GM21447 (cell line): ENCODE measurements around the gene CDYL2.
"Not testable (repeated sequence)": the region's sequence is repeated elsewhere in the genome, so short reads cannot be mapped to it uniquely, and the experiment has no call there.

Experiments
- ATAC-seq: cut with Tn5 transposase; IDR thresholded peaks from one replicate; pipeline ENCODE4 v1.9.1; 2021; ENCODE audit not compliant: unreplicated experiment

The CDYL2 gene, protein sequence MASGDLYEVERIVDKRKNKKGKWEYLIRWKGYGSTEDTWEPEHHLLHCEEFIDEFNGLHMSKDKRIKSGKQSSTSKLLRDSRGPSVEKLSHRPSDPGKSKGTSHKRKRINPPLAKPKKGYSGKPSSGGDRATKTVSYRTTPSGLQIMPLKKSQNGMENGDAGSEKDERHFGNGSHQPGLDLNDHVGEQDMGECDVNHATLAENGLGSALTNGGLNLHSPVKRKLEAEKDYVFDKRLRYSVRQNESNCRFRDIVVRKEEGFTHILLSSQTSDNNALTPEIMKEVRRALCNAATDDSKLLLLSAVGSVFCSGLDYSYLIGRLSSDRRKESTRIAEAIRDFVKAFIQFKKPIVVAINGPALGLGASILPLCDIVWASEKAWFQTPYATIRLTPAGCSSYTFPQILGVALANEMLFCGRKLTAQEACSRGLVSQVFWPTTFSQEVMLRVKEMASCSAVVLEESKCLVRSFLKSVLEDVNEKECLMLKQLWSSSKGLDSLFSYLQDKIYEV

DNA sequence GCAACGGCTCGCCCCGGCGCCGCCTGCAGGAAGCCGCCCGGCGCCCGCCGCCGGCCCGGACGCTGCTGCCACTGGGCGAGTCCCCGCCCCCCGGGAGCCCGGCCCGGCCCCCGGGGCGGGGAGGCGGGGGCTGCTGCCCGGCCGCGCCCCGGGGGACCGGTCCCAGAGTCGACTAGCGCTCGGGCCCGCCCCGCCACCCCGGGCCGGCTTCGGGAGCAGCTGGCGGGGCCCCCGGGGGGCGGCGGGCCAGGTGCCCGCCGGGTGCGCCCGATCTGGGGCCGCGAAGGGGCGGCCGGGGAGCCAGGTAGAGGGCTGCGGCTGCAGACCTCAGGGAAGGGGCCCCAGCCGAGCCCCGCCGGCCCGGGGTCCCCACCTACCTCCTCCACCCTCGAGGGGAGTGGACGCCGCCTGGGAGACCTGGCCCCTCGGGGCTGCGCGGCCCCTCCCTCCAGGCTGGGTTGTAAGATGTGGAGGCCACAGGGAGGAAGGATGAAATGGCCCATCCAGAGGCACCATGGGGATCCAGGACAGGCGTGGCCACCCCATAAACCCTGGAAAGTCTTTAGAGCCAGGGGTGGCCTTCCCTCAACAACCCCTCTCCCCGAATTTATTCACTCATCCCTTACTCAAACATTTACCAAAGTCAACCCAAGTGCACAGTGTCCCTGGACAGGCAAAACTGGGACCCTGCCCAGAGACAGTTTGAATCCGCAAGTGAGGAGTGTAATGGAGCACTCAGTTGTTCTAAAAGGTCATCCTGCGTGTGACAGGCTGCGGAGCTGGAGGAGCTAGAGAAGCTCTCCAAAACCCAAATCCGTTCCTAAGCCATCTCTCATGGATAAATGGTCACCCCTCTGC lies at the start of gene CDYL2:
CDYL2 (minus strand) TSS at position 73 of the 858 bp plus-strand sequence. CDS start 425 bp downstream, outside the sequence.
- no peak for ATAC-seq

DNA sequence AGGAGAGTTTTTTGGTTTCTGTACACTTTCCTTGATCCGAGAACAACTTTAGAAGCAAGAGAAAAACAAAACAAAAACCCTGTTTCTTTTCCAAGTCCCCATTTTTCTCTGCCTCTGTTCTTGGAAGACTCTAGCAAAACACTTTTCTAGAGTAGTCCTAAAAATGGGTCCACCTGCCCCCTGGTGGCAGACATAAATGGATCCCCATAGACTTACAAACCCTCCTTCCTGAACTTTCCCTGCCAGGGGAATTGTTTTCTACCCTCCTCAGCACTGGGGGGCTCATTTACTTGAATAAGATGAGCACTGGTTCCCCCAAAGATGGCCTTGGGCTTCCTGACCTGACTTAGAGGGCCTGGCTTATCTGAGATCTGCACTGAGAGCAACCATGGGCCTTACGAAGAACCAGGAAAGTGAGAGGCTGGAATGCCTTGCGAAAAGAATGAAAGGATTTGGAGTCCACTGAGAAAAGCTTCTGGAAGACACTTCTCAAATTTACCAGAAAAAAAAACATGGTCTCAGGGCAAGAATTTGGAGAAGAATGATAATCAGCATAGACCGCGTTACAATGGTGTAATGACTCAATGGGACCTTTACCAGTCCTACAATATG lies 48.0 kb upstream of the CDYL2 start:
- ATAC-seq = no peak

DNA sequence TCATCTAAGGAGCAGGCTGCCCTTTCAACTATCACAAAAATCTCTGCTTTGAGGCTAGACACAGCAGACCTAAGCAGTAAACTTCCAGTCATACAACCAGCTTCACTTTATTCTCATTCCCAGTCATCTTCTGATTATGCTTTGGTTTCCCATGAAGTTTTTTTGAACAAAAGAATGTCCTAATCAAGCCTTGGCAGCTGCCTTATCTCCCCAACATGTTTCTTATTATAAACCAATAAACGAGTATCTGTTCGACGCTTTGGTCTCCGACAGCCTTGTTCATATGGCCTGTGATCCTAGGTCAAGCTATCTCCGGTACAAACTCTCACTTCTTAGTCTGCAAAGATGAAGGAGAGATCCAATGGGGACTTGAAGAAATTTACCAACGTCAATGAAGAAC lies 47.4 kb upstream of the CDYL2 start:
- no peak for ATAC-seq

DNA sequence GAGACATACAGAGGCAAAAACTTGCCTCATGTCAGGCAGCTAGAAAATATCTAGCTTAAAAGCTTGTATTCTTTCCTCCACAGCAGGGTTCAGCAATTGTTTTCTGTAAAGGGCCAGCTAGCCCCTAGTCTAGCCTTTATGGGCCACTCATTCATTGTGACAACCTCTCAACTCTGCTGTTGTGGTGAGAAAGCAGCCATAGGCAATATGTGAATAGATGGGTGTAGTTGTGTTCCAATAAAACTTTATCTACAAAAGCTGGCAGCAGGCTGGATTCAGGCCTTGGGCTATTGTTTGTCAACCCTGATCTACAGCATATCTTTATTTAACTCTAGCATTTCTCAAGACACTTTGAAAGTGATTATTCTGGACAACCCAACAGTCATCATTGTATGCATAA lies 46.4 kb upstream of the CDYL2 start:
- ATAC-seq = no peak

DNA sequence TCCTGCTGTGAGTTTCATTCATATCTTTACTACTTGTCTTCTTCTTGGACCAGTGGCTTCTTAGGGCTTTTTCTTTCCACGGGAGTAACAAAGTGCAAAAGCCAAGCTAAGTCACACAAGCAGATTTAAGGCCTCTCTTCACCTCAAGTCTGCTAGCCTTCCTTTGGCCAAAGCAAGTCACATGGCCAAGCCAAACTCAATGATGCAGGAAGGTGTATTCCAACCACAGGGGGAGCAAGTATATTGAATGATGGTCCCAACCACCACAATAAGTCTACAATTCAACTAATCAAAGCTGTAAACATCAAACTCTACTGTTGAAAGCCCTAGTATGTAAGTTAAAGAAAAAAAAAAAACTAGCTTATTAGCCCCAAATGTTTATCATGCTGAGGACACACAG lies 44.5 kb upstream of the CDYL2 start:
- no peak for ATAC-seq

DNA sequence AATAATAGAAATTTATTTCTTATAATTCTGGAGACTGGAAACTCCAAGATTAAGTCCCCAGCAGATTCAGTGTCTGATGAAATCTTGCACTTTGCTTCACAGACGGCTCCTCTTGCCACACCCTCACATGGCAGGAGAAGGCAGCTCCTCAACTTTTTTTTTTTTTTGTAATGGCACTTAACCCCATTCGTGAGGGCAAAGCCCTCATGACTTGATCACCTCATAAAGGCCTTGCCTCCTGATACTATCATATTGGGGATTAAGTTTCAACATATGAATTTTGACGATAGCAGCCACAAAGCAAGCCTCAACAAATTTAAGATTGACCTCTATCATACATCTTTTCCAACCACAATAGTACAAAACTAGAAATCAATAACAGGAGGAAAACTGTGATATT lies 42.3 kb upstream of the CDYL2 start:
- no peak for ATAC-seq

DNA sequence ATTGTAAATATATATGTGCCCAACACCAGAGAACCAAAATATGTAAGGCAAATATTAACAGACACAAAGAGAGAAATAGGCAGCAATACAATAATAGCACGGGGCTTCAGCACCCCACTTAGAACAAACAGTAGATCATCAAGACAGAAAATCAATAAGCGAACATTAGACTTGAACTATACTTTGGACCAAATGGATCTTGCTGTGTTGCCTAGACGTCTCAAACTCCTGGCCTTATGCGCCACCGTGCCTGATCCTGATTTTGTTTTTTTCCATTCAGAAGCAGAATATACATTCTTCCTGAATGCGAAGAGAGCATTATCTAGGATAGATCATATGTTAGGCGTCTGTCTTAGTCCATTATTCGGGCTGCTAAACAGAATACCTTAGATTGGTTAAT lies 41.9 kb upstream of the CDYL2 start:
- ATAC-seq = no peak

DNA sequence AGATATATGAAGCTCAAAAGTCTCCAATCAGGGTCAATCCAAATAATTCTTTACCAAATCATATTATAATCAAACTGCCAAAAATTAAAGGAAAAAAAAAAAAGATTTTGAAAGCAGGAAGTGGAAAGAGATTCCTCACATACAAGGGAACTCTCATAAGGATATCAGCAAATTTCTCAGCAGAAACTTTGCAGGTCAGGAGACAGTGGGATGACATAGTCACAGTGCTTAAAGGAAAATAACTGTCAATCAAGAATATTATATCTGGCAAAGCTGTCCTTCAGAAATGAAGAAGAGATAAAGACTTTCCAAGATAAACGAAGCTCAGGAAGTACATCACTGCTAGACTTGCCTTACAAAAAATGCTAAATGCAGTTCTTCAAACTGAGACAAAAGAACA lies 40.0 kb upstream of the CDYL2 start:
- no peak for ATAC-seq

DNA sequence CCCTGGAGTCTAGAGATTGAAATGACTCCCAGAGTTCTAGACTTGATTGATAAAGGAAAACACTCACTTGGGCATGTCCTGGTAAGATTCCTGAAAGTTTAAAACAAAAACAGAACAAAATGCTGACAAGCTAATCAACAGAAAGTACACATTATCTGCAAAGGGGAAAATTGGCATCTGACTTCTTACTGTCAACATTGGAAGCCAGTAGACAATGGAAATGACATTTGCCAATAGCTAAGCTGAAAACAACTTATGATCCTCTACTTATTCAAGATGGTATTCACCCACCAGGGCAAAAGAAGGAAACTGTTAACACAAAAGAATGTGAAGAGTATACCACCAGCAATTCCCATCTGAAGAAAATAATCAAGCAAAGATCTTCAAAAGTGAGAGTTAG lies 36.8 kb upstream of the CDYL2 start:
- no peak for ATAC-seq

DNA sequence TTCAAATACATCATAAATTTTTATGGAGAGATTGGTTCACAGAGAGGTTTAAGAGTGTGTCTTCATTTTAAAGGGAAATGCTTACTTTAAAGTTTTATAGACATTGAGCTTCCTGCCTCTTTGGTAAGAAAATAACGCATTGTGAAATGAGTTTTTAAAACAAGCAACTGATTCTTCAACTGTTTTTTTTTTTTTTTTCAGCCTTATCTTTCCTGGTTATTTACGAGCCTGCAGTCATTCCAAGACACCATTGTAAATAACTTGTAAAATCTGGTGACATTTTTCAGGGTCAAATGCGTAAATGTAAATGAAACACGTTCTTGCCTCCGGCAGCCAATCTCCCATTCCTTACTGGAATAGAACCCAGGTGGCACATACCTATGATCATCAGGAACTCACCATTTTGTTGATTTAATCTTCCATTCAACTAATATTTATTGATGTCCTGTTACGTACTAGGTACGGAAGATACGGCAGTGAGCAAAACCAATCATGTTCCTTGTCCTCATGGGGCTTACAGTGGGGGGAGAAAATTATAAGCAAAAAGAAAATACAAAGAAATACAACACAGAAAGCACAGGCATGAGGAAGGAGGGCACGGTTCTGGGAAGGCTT lies 33.2 kb upstream of the CDYL2 start:
- ATAC-seq = no peak

DNA sequence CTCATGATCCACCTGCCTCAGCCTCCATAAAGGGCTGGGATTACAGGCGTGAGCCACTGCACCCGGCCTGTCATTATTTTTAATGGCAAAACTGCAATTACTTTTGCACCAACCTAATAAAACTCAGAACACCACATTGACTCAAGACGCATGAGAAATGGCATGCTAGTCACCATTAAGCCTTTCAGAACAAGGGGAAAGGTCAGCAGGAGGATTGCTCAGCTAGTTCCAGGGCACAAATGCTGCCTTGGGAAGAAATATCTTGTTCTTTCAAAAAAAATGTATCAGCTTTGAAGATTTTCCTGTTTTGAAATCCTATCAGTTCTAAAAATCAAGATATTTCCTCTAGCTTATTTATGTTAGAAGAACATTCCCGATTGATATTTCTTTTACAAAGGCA lies 32.4 kb upstream of the CDYL2 start:
- no peak for ATAC-seq

DNA sequence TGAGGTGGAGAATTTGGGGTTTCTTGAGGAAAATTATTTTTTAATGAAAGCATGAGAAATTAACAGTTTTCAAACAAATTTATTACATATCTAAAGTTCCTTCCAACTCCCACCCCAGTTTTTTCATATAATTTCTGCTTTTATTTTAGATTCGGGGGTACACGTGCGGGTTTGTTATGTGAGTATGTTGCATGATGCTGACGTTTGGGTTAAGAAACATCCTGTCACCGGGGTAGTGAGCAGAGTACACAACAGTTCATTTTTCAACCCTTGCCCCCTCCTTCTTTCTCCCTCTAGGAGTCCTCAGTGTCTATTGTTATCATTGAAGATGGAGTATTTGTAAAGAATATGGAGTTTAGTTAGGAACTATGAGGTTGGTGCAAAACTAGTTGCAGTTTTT lies 31.8 kb upstream of the CDYL2 start:
- ATAC-seq = no peak

DNA sequence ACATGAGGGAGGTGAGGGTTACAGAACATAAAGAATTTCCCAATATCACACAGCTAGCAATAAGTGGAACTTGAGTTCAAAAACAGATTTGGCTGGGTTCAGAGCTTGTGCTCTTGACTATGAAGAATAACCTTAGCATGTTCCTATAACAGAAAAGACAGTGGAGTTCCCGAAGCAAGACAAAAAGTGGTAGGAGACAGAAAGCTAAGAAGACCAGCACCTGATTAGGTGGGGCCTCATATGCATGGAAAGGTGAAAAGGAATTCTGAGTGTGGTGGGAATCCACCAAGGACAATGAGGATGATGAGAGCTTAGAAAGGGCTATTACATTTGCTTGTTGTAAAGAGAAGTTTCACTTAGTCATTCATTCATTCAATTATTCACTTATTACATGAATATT lies 26.6 kb upstream of the CDYL2 start:
- ATAC-seq = no peak

DNA sequence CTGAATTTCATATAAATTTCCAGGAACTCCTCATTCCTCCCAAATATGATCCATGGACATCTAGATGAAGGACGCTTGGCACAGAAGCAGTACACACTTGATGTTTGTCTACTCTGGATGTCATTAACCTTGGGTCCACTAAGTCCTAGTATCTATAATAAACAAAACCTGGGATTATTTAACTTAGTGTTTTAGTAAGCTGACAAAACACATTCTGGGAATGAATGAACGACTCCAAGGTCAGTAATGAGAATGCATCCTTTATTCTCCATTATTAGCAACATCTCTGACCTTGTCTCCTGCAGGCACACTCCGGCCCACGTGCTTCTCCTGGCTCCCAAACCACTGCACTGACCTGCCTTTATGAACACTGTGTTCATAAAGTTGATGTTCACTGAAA lies 24.1 kb upstream of the CDYL2 start:
- no peak for ATAC-seq

DNA sequence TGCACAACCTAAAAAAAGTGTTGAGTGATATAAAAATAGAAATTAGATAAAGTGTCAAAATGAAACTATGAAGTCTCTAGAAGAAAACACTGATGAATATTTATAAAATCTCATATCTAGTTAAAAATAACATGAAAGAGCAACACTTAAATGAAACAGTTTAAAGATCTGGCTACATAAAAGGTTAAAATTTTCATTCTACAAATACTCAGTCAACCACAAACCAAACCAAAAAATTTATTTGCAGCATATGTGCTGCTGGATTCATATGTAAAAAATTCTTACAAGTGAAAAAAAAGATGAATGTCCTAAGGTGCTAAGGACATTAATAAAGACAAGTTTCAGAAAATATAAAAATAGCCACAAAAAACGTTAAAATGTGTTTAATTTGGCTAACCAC lies 22.6 kb upstream of the CDYL2 start:
- no peak for ATAC-seq

DNA sequence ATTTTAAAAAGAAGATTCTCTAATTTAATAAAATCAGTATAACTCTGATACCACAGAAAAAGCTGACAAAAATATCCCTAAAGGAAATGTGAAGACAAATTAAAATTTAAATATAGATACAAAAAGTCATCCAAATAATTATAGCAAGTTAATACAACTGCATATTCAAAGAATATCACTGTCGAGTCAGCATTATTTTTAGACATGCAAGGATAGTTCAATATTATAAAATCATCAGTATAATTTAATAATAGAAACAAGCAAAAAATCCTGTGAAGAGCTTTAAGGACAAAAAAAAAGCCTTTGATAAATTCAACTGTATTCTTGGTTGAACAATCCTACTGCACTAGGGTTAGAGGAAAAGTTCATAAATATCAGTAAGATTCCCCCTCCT lies 21.0 kb upstream of the CDYL2 start:
- ATAC-seq = no peak

DNA sequence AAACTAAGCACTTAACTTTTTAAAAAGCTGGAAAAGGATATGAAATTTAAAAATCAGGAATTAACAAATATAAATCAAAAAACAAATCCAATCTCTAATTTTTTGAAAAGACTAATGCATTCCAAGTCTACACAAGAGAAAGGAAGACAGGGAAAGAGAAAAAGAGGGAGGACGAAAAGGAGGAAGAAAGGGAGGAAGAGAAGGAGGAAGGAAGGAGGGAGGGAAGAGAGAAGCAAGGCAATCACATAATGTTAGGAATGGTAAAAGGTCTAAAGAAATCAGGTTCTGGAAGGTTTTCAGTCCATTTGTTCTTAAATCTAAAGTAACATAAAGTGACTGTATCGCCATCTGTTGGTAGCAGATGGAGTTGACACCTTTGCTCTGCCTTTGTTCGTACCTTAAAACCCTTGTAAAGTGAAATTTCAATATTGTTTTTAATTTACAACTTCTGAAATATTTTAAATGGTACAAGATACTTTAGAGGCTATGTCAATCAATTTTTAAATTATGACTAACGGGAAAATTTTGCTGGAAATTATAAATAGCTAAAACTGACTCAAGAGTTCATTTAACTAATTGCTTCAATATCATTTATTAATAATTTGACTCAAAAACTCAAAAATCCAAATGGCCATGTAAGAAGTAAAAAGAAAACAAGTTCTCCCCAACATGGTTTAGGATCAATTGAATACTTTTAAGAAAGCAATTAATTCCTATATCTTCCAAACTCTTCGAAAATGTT lies 20.4 kb upstream of the CDYL2 start:
- ATAC-seq = no peak

DNA sequence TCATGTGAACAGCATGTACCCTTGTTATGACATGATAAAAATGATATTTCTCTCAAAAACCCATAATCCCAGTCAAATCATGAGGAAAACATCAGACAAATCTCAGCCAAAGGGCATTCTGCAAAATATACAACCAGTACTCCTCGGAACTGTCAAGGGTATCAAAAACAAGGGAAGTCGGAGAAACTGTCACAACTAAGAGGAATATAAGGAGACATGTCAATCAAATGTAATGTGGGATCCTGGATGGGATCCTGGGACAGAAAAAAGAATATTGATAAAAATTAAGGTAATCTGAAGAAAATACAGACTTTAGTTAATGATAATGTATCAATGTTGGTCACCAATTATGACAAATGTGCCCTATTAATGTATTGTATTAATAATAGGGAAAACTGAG lies 15.6 kb upstream of the CDYL2 start:
- no peak for ATAC-seq

DNA sequence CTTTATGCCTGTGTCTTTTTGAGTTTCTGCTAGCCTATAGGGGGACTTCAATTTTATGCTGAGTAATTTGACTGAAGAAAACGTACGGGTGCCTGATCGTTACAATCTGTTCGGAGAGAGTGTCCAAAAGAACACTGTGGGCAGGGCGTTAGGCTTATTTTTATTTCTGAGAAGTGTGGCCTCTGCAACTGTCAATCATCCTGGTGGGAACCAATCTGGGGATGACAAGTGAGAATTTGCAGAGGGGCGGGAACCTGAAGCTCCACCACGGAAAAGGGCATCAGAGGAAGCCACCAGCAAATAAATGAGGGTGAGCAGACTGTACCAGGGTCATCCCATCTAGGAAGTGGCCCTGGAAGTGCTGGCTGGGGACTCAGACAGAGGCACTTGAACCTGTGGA lies 12.0 kb upstream of the CDYL2 start:
- ATAC-seq = no peak

DNA sequence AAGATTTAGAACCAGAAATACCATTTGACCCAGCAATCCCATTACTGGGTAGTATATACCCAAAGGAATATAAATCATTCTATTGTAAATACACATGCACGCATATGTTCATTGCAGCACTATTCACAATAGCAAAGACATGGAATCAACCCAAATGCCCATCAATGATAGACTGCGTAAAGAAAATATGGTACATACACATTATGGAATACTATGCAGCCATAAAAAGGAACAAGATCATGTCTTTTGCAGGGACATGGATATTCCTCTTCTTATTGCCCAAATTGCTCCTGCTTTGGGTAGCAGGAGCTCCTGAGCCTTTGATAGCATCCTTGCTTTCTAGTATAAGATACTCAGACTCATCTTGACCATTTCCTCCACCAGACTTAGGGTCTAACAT lies 10.9 kb upstream of the CDYL2 start:
- not testable (repeated sequence) for ATAC-seq

DNA sequence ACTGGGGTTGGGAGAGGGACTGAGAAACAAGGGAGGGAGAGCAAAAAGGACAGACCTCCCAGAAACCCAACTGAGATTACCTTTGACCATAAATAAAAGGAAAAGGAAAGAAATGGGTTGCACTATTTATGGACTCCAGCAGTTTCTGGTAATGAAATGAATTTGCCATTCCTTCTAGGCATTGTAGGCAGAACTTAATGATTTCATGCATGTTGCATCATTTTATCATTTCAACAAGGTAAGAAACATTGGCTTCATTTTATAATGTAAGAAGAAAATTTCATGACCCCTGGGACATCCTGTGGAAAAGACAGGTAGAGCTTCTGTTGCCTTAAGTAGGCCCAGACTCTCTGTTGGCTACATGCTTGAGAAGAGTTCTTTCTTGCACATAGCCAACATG lies 8.2 kb upstream of the CDYL2 start:
- ATAC-seq = no peak
